Activated CD4-positive, CD25-positive, alpha-beta regulatory T cell treated with anti-CD3 and anti-CD28 coated beads, Interleukin-2, amount 50 U/mL, for 16 hours (primary cell): ENCODE data around the gene LIMD2.
"Not testable (repeated sequence)": the region's sequence is repeated elsewhere in the genome, so short reads cannot be mapped to it uniquely, and the experiment has no call there.

Experiments
- DNase-seq: peaks from one replicate; pipeline ENCODE4 v3.0.0-alpha.2; 2020; ENCODE audit warnings: low read depth, low spot score

LIMD2 gene

DNA sequence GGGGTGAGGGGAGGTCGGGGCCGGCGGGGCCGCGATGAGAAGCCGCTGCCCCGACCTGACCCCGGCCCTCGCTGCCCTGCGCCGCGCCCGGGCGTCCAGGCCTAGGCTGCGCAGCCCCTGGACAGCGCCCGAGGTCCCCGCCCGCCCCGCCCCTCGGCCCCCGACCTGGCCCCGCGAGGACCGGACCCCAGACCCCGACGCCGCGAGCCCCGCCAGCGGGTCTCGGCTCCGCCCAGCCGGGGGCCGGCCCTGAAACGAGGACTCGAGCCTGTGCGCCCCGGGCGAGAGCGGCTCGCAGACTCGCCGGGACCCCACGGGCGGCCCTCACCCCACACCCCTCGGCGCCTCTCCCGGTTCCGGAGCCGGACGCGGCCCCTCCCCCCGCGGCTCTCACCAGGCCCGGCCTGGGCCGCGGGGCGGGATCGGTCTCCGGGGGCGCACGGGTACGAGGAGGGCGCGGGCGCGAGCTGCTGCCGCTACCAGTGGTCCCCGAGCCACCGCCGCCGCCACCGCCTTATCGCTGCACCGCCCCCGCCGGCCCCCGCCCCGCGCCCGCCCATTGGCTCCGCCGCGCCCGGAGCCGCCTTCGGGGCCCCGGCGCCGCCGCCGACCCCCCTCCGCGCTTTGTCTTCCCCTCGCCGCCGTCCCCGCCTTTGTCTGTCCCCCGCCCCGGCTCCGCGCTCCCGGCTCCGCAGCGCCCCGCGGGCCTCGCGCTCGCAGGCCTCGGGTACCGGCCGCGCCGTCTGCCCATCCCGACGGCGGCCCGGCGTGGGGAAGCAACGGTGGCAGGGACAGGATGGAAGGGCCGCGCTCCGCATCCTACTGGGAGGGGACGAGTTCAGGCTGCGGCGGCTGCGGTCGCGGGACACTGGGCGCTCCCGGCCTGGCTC lies at the start of gene LIMD2:
Gene LIMD2 (minus strand): TSS at position 488 of the 890 bp plus-strand sequence. CDS start 827 bp downstream, outside the sequence.
- peak; percentile 62 for DNase-seq

DNA sequence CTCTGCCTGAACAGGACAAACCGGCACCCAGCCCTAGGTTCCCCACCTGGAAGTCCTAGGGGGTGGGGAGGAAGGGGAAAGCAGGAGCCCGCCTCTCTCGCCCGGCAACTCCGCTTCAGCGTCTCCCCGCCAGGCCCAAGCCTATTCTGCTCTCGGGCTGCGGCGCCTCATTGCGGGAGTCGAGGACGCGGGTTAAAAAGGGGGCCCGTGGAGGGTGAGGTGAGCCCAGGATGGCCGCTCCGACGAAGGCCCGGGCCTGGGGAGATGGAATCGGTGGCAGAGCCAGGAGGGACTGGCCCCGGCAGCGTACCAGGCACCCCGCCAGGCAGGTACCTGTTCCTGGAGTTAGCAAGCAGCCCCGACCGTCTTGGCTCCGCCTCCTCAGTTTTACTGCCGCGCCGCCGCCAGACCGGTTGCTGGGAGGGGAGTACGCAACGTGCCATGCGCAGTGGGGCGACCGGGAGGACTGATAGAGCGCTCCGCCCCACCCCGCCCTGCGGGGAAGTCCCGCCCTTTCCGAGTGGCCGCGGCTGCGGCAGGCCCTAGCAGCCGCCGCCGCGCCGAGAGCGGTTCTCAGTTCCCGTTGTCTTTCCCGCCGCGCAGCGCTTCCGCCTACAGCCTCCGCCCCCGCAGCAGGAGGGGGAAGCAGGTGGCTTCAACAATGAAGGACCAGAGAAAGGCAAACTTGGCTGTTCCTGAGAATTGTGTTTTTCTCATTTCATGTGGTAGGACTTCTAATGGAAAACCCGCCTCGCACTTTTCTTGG lies 41.7 kb upstream of the LIMD2 start, which contains the start of gene STRADA:
Gene STRADA (minus strand): TSS at position 392 of the 766 bp plus-strand sequence. CDS start 13,430 bp downstream, outside the sequence.
- DNase-seq, result peak; percentile 97

DNA sequence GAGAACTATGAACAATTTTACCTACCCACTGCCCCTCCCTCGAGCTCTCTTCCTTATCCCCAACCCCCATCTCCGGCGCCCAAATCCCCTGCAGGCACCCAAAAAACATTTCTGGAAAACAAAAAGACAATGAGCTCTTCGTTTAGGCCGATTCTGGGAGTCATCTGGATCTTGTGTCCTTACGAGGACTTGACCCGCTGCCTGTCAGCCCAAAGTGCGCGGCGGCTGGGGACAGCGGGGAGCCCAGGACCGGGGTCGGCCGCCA lies 41.1 kb upstream of the LIMD2 start:
- DNase-seq, result no peak

DNA sequence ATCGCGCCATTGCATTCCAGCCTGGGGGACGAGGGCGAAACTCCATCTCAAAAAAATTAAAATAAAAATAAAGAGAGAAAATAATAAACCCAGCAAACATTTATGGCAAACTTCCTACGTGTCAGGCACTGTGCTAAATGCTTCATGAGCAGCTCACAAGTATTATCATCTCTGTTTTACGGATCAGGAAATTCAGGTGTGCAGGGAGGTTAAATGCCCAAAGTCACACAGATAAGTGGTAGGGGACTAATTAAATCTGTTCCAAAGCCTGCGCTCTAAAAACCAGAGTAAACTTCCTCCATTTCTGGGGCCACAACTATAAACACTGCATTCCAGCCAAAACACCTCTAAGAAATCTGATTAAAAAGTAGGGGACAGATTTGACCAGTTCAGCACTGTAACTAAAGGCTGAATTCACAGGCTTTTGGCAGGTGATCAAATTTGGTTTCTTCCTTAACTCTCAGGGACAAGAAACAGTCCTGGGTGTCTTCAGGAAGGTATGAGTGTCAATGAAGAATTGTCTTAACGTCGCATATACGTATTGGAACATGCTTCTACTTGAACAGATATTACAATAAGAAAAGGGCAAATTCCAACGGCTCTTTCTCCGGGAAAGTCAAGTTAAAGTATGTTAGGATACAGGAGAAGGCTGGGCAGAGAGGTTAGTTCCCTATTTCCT lies 40.7 kb upstream of the LIMD2 start:
- DNase-seq, result no peak

DNA sequence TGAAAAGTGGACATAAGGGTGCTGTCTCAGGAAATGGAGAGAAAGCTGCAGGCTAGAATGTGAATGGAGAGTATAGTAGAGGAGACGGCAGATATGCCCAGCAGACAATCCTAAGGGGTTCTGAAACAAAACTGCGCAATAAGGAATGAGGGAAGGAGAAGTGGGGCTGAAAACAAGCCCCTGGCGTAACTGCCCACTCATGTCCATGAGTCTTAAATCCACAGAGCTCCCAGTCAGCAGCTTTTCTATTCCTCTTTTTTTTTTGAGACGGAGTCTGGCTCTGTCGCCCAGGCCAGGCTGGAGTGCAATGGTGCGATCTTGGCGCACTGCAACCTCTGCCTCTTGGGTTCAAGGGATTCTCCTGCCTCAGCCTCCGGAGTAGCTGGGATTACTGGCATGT lies 35.8 kb upstream of the LIMD2 start:
- DNase-seq, result no peak

DNA sequence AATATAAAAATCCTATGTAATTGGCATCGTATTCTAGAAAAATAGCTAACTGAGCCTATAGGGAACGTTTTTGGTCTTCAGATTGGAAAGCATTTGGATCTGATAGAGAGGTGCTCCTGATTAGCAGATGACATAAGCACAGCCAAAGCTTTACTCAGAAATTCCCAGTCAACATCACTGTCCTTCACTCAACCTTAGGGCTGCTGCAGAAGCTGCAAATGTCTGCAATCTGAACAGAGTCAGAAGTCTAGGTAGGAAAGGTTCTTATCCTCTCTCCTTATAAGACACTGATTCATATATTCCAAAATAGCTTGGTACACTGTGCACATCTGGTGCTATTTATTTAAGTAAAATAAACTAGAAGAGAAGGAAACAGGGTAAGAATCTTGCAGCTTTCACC lies 22.5 kb upstream of the LIMD2 start:
- DNase-seq, result no peak

DNA sequence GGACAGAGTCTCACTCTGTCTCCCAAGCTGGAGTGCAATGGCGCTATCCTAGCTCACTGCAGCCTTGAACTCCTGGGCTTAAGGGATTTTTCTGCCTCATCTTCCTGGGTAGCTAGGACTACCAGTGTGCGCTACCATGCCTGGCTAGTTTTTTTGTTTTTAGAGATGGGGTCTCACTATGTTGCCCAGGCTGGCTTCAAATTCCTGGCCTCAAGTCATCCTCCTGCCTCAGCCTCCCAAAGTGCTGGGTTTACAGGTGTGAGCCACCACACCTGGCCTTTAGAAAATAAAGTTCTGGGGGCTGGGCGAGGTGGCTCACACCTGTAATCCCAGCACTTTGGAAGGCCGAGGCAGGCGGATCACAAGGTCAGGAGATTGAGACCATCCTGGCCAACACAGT lies 20.3 kb upstream of the LIMD2 start:
- DNase-seq, result not testable (repeated sequence)

DNA sequence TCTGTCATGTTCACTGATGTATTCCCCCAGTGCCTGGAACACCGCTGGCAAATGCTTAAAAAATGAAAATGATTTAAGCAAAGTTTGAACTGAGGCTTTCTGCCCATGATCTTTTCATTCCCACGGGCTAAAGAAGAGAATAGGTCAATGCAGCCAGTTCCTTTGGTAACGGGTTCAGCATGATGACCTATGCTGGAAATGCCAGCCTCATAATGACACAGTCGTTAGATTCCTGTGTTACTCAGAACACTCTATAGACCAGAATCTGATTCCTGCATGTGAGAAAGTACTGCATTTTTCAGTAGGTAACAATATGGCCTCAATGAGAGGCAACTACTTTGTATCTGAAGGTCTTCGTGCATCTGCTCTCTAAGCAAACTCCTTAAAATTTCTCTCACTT lies 19.1 kb upstream of the LIMD2 start:
- no peak for DNase-seq

DNA sequence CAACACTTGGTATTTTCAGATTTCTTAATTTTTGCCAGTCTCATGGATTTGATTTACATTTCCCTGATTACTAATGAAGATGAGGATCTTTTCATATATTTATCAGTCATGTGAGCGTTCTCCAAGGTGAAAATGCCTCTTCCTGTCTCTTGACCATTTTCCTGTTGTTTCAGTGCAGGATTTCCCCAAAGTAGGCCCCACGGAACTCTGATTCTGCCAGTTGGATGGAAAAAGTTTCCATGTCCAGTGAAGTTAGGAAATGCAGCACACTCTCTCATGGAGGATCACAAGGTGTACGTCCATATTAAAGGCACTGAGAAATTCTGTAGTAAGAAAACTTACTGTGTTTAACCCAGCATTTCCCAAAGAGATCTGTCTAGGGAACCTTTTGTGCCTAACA lies 16.5 kb upstream of the LIMD2 start:
- no peak for DNase-seq

DNA sequence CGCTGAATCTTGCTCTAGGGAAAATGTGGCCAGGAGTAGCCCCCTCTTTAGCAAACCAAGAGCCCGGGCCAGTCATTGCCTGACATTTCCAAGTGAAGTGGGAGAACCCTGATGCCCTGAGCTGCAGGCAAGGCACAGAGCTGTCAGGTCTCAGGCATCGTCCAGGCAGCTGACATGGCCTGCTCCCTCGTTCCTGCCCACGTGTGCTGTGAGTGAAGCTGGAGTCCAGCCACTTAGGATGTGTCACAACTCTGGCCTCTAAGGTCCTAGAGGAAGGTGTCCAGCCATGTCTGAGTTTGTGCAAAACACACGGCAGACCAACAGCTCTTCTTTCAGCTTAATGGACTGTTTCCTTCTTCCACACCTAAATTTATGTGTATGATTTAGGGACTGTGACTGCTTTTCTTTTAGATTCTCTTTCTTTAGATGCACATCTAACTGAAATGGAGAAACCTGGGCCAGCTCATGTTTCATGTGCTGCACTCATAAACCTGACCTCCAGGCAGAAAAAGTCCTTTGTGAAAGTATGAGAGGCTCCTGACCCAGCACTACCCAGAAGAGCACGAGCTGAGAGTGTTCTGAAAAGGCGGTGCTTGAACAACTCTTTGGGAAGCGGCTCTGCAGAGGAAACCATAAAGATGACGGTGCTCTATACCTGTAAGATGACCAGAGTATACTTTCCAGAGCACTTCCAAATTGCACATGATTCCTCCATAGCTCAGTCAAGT lies 14.8 kb upstream of the LIMD2 start:
- no peak for DNase-seq

DNA sequence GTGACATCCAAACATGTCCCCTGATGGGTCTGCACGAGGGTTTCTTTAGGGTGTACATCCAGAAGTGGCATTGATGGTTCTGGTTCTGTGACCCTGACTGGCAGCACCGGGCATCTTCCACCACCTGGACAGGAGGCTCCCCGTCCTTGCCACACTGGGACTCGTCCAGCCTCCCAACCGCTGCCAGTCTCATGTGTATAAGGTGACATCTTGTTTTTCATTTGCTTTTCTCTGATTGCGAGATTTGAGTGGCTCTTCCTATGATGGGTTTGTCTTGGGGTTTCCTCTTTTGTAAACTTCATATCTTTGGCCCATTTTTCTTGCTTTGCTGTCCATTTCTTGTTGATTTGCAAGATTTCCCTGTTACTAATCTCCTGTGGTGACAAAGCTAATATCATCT lies 9.2 kb upstream of the LIMD2 start:
- DNase-seq, result no peak

DNA sequence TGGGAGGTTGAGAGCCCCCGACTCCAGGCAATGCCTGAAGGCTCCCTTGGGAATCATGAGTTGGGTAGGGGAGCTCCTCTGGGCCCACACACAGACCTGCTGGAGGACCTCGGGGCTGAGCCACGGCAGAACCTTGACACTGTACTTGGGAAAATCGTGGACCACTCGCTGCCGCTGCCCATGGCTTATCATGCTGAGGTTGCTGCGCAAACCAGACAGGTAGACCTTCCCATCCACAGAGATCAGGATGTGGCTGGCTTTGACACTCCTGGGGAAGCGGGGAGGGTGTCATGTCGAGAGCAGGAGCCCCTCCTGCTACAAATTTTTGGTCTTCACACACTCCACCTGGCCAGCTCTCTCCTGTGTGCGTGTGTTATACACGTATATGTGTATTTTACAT lies 7.2 kb upstream of the LIMD2 start:
- no peak for DNase-seq

DNA sequence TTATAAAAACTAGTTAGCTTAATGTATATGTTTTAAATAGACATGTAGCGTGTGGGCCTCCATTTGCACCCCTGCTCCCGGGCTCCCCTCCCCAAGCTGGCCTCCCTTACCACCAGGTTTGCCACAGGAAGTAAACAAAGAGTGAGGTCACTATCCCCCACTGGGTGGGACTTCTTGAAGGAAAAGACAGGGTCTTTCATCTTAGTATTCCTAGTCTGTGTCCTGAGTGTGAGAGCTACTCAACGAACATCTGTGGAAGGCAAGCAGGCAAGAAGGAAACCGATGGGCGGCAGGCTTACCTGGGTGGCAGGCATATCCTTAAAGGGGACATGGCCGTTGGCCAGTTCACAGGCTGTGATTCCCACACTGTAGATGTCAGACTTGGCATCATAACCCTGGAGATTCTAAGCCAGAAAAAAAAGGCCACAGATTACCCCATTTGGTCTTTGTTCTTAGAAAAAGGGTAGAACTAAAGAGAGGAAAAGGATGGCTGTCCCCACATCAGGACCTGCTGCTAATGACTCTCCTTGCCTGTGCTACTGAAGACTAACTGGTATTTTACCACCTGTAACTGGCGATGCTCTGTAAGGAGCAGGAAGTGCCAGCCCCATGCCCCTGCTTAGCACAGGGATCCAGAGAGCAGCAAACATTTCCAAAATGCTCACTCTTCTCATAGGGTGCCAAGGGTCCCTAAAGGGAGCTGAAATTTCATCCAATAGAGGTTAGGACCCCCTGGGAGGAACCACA lies 6.6 kb upstream of the LIMD2 start:
- no peak for DNase-seq

DNA sequence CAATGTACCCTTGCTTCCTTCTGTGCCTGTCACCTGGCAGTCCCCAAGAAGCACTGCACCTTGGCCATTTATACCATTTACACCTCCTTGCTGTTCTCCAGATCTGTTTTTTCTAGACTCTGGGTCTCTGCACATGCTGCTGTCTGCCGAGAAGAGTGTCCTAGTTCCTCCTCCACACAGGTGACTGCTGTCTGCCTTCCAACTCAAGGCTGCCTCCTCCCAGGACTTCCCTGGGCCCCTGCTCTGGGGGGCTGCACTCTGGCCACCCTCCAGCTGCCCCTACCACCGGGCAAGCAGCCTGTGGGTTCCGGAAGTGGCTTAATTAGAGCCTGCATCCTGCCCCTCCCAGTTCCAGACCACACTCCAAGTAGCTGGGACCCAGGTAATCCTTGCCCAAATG lies 5.7 kb upstream of the LIMD2 start:
- DNase-seq, result no peak

DNA sequence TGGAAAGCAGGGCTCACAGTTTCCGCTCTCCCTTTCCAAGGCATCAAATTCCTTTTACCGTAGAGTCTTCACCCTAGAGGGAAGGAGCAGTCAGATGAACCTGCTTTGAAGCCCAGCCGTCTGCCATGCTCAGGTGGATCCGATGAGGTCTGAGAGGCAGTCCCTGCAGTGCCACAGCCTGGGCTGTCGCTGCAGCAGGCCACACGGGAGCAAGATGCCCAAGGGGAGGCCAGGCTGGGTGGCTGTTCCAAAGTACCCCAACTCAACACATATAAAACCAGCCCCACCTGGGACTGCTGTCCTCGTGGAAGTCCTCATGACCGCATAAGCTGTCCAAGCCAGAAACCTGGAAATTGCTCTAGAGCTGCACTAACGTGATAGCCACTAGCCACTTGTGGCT lies 4.9 kb upstream of the LIMD2 start:
- no peak for DNase-seq

DNA sequence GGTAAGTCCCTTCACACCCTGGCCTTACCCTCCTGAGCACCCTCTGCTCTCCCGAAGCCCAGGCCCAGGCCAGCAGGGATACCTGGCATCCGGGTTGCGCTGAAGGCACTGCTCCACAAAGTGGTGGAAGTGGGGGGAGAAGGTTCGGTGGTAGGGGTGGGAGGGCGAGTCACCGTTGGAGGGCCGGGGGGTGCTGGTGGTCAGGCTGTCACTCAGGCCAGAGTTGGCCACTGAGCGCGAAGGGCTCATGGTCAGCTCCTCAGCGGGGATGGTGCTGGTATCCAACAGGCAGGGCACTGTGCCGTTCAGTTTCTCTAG lies 4.3 kb upstream of the LIMD2 start:
- no peak for DNase-seq

DNA sequence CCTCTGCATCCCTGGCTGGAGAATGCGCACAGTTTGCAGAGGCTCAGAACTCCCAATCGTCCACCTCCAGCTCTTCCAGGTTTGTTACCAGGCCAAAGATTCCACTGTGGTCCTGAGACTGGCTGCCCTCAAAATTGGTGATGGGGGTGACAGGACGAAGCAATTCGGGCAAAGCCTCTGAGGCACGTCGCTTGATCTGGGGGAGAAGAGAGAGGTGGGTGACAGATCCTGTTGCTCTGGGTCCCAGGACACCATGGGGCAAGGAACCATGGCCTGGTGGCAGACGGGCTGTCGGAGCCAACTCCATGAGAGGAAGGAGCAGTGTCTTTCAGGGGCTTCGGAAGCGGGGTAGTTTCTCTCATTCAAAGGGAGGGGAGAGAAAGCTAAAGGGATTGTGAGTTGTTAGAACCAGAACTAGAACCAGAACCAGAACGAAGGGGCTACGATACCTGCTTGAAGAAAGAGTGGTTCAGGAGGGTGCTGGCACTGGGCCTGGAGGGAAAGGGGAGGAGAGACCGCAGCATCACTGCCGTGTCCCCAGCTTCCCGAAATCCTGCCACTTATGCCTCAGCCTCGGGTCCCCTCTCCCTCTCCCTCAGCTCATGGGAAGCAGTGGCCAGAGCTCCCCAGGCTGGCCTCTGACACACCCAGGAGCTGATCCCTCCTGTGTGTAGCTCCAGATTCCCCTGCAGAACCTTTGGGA lies 3.8 kb upstream of the LIMD2 start:
- no peak for DNase-seq

DNA sequence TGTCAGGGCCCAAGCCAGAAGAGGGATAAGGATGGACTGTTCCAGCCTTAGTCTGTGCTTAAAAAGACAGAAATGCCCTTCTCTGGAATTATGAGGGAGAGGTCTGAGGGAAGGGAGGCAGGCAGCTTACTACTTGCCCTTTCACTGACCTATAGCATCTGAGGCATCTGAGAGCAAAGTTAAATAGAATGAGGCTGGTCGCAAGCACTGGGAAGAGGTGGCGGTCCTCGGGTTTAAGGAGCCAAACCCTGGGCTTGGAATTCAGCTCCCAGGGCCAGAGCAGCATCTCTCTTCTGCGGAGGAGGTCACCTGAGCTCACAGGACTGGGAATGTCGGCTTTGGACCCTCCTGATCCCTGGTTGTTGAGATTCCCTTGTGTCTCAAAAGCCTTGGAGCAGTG lies 3.1 kb upstream of the LIMD2 start:
- DNase-seq, result no peak

DNA sequence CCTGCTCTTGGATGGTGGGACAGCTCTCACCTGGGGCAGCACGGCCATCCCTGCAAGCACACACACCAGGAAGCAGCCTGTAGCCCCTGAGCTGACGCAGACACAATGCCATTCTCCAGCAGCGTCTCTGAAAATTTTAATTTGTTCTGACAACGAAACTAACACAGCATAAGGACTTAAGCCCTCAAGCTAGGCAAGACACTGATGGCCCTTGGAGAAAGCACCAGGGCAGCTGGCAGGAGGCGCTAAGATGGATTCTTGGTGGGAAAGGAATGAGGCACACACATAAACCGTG lies 2.7 kb upstream of the LIMD2 start:
- DNase-seq, result no peak

DNA sequence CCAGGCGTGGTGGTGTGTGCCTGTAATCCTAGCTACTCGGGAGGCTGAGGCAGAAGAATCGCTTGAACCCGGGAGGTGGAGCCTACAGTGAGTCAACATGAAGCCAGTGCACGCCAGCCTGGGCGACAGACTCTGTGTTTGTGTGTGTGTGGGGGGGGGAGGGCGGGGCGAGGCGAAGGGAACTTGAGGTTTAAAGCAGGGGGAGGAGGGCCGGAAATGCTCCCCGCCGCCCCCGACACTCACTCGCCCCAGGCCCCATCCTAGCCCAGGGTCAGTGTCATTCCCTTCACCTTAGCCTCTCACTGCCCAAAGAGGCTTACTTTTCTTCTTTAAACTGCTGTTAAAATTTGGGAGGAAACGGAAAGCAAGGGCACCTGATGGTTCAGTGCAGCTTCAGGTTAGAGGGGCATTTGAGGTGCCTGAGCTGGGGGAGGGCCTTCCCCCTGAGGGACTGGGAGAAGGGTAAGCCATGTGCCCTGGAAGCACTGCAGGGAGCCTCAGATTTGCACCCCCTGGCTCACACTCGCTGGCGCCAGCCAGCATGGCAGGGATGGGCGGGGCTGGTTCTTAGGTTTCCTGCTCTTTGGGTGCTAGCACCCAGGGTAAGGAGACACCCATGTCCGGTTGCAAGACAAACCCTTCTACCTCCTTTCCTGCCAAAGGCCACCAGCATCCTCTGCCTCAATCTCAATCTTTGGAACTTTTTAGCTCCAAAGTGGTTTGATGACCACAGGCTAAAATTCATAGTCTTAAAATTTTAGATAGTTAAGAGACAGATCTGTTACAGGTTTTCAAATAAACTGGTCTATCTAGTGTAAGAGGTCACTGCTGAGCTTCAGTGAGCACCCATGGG lies 2.2 kb upstream of the LIMD2 start:
- no peak for DNase-seq
